K562 (cell line): ENCODE results near the gene SP6. TPM values are rescaled to one million over a fixed set of nuclear protein-coding genes. Genes with fewer than 3 reads are reported as not detected.

ENCODE experiments used
- ARHGAP35 ChIP-seq: fragments of 450-650 bp; IDR thresholded peaks from 2 replicates; pipeline ENCODE4 v1.6.1; 2018; ENCODE audit not compliant: partially characterized antibody
- ATF1 ChIP-seq, 2 experiments: fragments of 450-650 bp in 1 of 2; IDR thresholded peaks; 2 replicates each; pipeline ENCODE4 v1.6.1; 2016; ENCODE audit warnings: missing compliant biosample characterization in 1 of 2, missing genetic modification characterization in 1 of 2
- EGR1 ChIP-seq: fragments of 450-650 bp; conservative IDR thresholded peaks from 2 replicates; pipeline ENCODE4 v1.6.1; 2017; ENCODE audit warnings: mild to moderate bottlenecking
- ELF2 ChIP-seq: fragments of 250-450 bp; sonication (Bioruptor Pico); IDR thresholded peaks from 2 replicates; pipeline ENCODE4 v1.5.0; 2021; ENCODE audit warnings: mild to moderate bottlenecking
- ETS1 ChIP-seq: conservative IDR thresholded peaks from 2 replicates; pipeline ENCODE4 v1.6.1; 2011; ENCODE audit warnings: low read depth, mild to moderate bottlenecking, low read length; ENCODE audit not compliant: control insufficient read depth
- FOXA1 ChIP-seq: fragments of 450-650 bp; IDR thresholded peaks from 2 replicates; pipeline ENCODE4 v1.6.1; 2016; ENCODE audit warnings: mild to moderate bottlenecking, borderline replicate concordance
- GABPA ChIP-seq: fragments of 200-800 bp; sonication (Bioruptor generic); conservative IDR thresholded peaks from 2 replicates; pipeline ENCODE4 v1.6.1; 2016; ENCODE audit warnings: low read depth, missing genetic modification characterization, missing compliant biosample characterization
- HIVEP1 ChIP-seq: fragments of 250-450 bp; sonication (Bioruptor Pico); IDR thresholded peaks from 2 replicates; pipeline ENCODE4 v1.4.0; 2020; ENCODE audit warnings: mild to moderate bottlenecking
- HMGN3 ChIP-seq: IDR thresholded peaks from 2 replicates; pipeline ENCODE4 v1.6.1; 2011; ENCODE audit warnings: borderline replicate concordance, low read depth, mild to moderate bottlenecking, mixed read lengths, low read length; ENCODE audit not compliant: insufficient read length; ENCODE audit errors: extremely low read depth
- HNRNPH1 ChIP-seq: fragments of 200-400 bp; formaldehyde crosslinking; optimal IDR thresholded peaks from 2 replicates; pipeline ENCODE3; 2017; ENCODE audit warnings: low read depth, mild to moderate bottlenecking, low read length, moderate library complexity
- KLF16 ChIP-seq: IDR thresholded peaks from 2 replicates; pipeline ENCODE4 v1.6.1; 2016; ENCODE audit warnings: antibody characterized with exemption
- MEF2D ChIP-seq: conservative IDR thresholded peaks from 2 replicates; pipeline ENCODE4 v1.6.1; 2016; ENCODE audit warnings: low read depth, missing genetic modification characterization, missing compliant biosample characterization
- MYC ChIP-seq, 2 experiments: fragments of 250-450 bp in 1 of 2; sonication (Bioruptor Pico) in 1 of 2; IDR thresholded peaks; 2 replicates each; pipeline versions ENCODE4 v1.5.1 to v1.6.1; 2012 to 2021; ENCODE audit warnings: low read depth in 2 of 2, borderline replicate concordance in 1 of 2, improper control_type of control experiment in 1 of 2, low read length in 1 of 2, mild to moderate bottlenecking in 1 of 2, moderate library complexity in 1 of 2
- PHF8 ChIP-seq: fragments of 200-600 bp; sonication (generic); IDR thresholded peaks from 2 replicates; pipeline ENCODE4 v1.6.1; 2012; ENCODE audit warnings: mixed run types, mild to moderate bottlenecking, inconsistent platforms, low read length, moderate library complexity, borderline replicate concordance
- RFX7 ChIP-seq: fragments of 250-450 bp; sonication (Bioruptor Pico); IDR thresholded peaks from 2 replicates; pipeline ENCODE4 v1.5.1; 2021; ENCODE audit warnings: mild to moderate bottlenecking
- RNF2 ChIP-seq: sonication (generic); IDR thresholded peaks from 2 replicates; pipeline ENCODE4 v1.6.1; 2016
- SAP30 ChIP-seq: fragments of 200-600 bp; sonication (generic); IDR thresholded peaks from 2 replicates; pipeline ENCODE4 v1.6.1; 2012; ENCODE audit warnings: borderline replicate concordance, low read depth, mild to moderate bottlenecking, moderate library complexity, low read length, control low read depth, inconsistent platforms; ENCODE audit not compliant: insufficient read depth, poor library complexity, severe bottlenecking
- SMARCE1 ChIP-seq: fragments of 450-650 bp; IDR thresholded peaks from 2 replicates; pipeline ENCODE4 v1.7.1; 2016; ENCODE audit warnings: mild to moderate bottlenecking
- TAF7 ChIP-seq: fragments of 450-650 bp; IDR thresholded peaks from 2 replicates; pipeline ENCODE4 v1.6.1; 2016; ENCODE audit warnings: missing genetic modification characterization, missing compliant biosample characterization
- TRIM25 ChIP-seq: fragments of 450-650 bp; IDR thresholded peaks from 2 replicates; pipeline ENCODE4 v1.7.0; 2016; ENCODE audit warnings: borderline replicate concordance
- ZBTB17 ChIP-seq: fragments of 450-650 bp; formaldehyde crosslinking; IDR thresholded peaks from 2 replicates; pipeline ENCODE4 v1.4.0; 2020; ENCODE audit warnings: mild to moderate bottlenecking
- ZFX ChIP-seq: sonication (generic); formaldehyde crosslinking; IDR thresholded peaks from 2 replicates; pipeline ENCODE4 v1.8.0; 2022; ENCODE audit warnings: mild to moderate bottlenecking, missing genetic modification reagents, moderate library complexity
- ZNF12 ChIP-seq: sonication (generic); formaldehyde crosslinking; IDR thresholded peaks from 2 replicates; pipeline ENCODE4 v1.4.0; 2020; ENCODE audit warnings: mild to moderate bottlenecking, missing genetic modification reagents
- ZNF263 ChIP-seq: sonication (generic); formaldehyde crosslinking; IDR thresholded peaks from 2 replicates; pipeline ENCODE4 v1.8.0; 2022; ENCODE audit warnings: mild to moderate bottlenecking, missing genetic modification reagents, borderline replicate concordance
- ZNF311 ChIP-seq: fragments of 250-450 bp; sonication (Bioruptor Pico); IDR thresholded peaks from 2 replicates; pipeline ENCODE4 v1.4.0; 2020; ENCODE audit warnings: mild to moderate bottlenecking, moderate library complexity
- ZNF354B ChIP-seq: fragments of 250-450 bp; sonication (Bioruptor Pico); IDR thresholded peaks from 2 replicates; pipeline ENCODE4 v1.4.0; 2020
- polyA plus RNA-seq, 8 experiments: library from polyadenylated mRNA; depleted of rRNA in 4 of 8; stranded (reverse) in 5 of 8; unstranded in 3 of 8; fragments of >200 nt; fragmentation: Nextera tagmentation in 2 of 8; fragmentation: Illumina TruSeq in 1 of 8; extraction: Ambion mirVana in 2 of 8; extraction: Trizol in 1 of 8; gene quantifications; 2 replicates each; pipeline versions ENCODE4 v1.2.1 to v1.2.3, GENCODE V29; 2011 to 2014; ENCODE audit warnings: inconsistent platforms in 1 of 8, missing spikeins in 1 of 8
- total RNA-seq, 7 experiments: library from RNA; depleted of rRNA in 6 of 7; stranded (reverse); fragments of >200 nt in 6 of 7; fragmentation: Illumina TruSeq in 2 of 7; extraction: Trizol in 2 of 7; gene quantifications; 2 replicates each; pipeline versions ENCODE4 v1.2.1 to v1.2.3, GENCODE V29; 2011 to 2021; ENCODE audit warnings: low replicate concordance in 1 of 7

SP6 gene
- total and polyA plus RNA-seq, 9 of the 15 experiments (the other 6 are each of a cell fraction or from before 2014, with no cell fraction given): 0.11 to 7.9 (median 2.2) TPM

GRCh38 chr17:47821424-47822391, 29.3 kb downstream of the SP6 start, which contains the start of gene OSBPL7 (continued):
- TF ChIP-seq TRIM25: no peak
- peak; percentile 6; the same call in 1 of the 2 replicates for TF ChIP-seq TAF7
- TF ChIP-seq FOXA1: no peak
- TF ChIP-seq ZFX: peak; percentile 49
- no peak for TF ChIP-seq RFX7
- TF ChIP-seq ARHGAP35: no peak
- no peak for TF ChIP-seq ZNF311 (CRISPR knock-in tag)
- TF ChIP-seq MYC (IDR thresholded peaks at IDR 0.05; ENCODE audit: low read depth, low read length): peak; percentile 34; the same call in 1 of the 2 replicates
- TF ChIP-seq MYC (CRISPR knock-in tag; IDR thresholded peaks at IDR 0.05; ENCODE audit: borderline replicate concordance, low read depth): no peak
- 0 out of 2 replicates have a peak, but pooled peaks have one; percentile 19 for TF ChIP-seq MEF2D
- TF ChIP-seq ATF1 (CRISPR knock-in tag; IDR thresholded peaks at IDR 0.05): no peak
- peak; percentile 28; the same call in 1 of the 2 replicates for TF ChIP-seq ATF1 (tag; IDR thresholded peaks at IDR 0.05)
- peak; percentile 40 for TF ChIP-seq HMGN3
- TF ChIP-seq ZNF354B: no peak
- TF ChIP-seq EGR1: no peak
- peak; percentile 99 for TF ChIP-seq ZNF263 (CRISPR knock-in tag)
- TF ChIP-seq KLF16: peak; percentile 6; the same call in 1 of the 2 replicates
- TF ChIP-seq RNF2: no peak
- TF ChIP-seq ZNF12 (CRISPR knock-in tag): peak; percentile 47; the same call in 1 of the 2 replicates
- peak; percentile 82 for TF ChIP-seq SMARCE1
- TF ChIP-seq HNRNPH1: no peak
- no peak for TF ChIP-seq HIVEP1
- TF ChIP-seq ETS1: peak; percentile 59; the same call in 1 of the 2 replicates
- TF ChIP-seq ELF2 (CRISPR knock-in tag): peak; percentile 55; the same call in 1 of the 2 replicates
- TF ChIP-seq GABPA (tag): peak; percentile 90
- TF ChIP-seq ZBTB17 (CRISPR knock-in tag): 0 out of 2 replicates have a peak, but pooled peaks have one; percentile 32
- peak; percentile 66 for TF ChIP-seq SAP30
- peak; percentile 72; the same call in 1 of the 2 replicates for TF ChIP-seq PHF8
